ENCODE results near the gene ZNF79.

- no peak for TF ChIP-seq EP300 (IDR thresholded peaks at IDR 0.05)
- TF ChIP-seq CTCF (IDR thresholded peaks at IDR 0.05): no peak
Observed at GRCh38 chr9:127417131-127418036, 6.8 kb upstream of the ZNF79 start.

All from upper lobe of left lung (tissue), 4 donors.